NT2/D1 (cell line): ENCODE measurements around the gene EP400.

ENCODE experiments used
- DNase-seq: peaks from one replicate; pipeline ENCODE4 v3.0.0-alpha.2; 2011; ENCODE audit warnings: low read depth, low spot score
- H3K27me3 ChIP-seq: 2 replicates; pipeline ENCODE4 v1.6.0; 2011; ENCODE audit warnings: mild to moderate bottlenecking; ENCODE audit not compliant: insufficient read length, insufficient read depth
- H3K36me3 ChIP-seq: 2 replicates; pipeline ENCODE4 v1.6.1; 2011; ENCODE audit warnings: mild to moderate bottlenecking, low read length, mixed read lengths; ENCODE audit not compliant: insufficient read depth, insufficient read length
- H3K4me1 ChIP-seq: 2 replicates; pipeline ENCODE4 v1.5.1; 2011; ENCODE audit not compliant: insufficient read depth, insufficient read length
- H3K4me3 ChIP-seq: 2 replicates; pipeline ENCODE4 v1.5.1; 2011; ENCODE audit warnings: low read depth; ENCODE audit not compliant: insufficient read length
- H3K9ac ChIP-seq: 2 replicates; pipeline ENCODE4 v1.6.0; 2011; ENCODE audit warnings: low read depth; ENCODE audit not compliant: insufficient read length
- H3K9me3 ChIP-seq: 2 replicates; pipeline ENCODE4 v1.5.1; 2011; ENCODE audit warnings: mild to moderate bottlenecking, low read length; ENCODE audit not compliant: insufficient read depth
- SUZ12 ChIP-seq: IDR thresholded peaks from 2 replicates; pipeline ENCODE4 v1.6.1; 2011; ENCODE audit not compliant: insufficient read length, insufficient read depth; ENCODE audit errors: extremely low read depth
- YY1 ChIP-seq: IDR thresholded peaks from 2 replicates; pipeline ENCODE4 v1.6.1; 2011; ENCODE audit not compliant: insufficient read length, insufficient read depth
- ZNF274 ChIP-seq: IDR thresholded peaks from 2 replicates; pipeline ENCODE4 v1.6.1; 2011; ENCODE audit warnings: mild to moderate bottlenecking, low read depth, low read length

EP400 gene

GRCh38 chr12:132066345-132066685, 116.6 kb downstream of the EP400 start:
- no peaks in the 10 kb centered on the region for H3K9me3 ChIP-seq
- H3K9ac ChIP-seq, result no peak overlapping the region
- peaks cover 98% of the 10 kb centered on the region for H3K36me3 ChIP-seq
- H3K27me3 ChIP-seq, result no peaks in the 10 kb centered on the region
- TF ChIP-seq SUZ12 (no peak), ZNF274 (no peak), YY1 (no peak)
- H3K4me1 ChIP-seq, result peaks cover 3% of the 10 kb centered on the region
- DNase-seq, result no peak
- H3K4me3 ChIP-seq, result no peak overlapping the region

GRCh38 chr12:132066749-132067148, 117.0 kb downstream of the EP400 start:
- Histone ChIP-seq H3K9me3 (no peaks in the 10 kb centered on the region), H3K4me3 (no peak overlapping the region), H3K4me1 (no peaks in the 10 kb centered on the region), H3K36me3 (peaks cover 98% of the 10 kb centered on the region), H3K27me3 (no peaks in the 10 kb centered on the region), H3K9ac (no peak overlapping the region)
- TF ChIP-seq YY1, result no peak
- TF ChIP-seq SUZ12, result no peak
- TF ChIP-seq ZNF274, result no peak
- DNase-seq, result no peak

- no peaks in the 10 kb centered on the region for H3K27me3 ChIP-seq
- H3K4me3 ChIP-seq, result no peak overlapping the region
- no peaks in the 10 kb centered on the region for H3K9me3 ChIP-seq
- no peak for DNase-seq
- H3K4me1 ChIP-seq, result no peaks in the 10 kb centered on the region
- no peak overlapping the region for H3K9ac ChIP-seq
- peaks cover 98% of the 10 kb centered on the region for H3K36me3 ChIP-seq
- TF ChIP-seq ZNF274 (no peak), YY1 (no peak), SUZ12 (no peak)
Observed at GRCh38 chr12:132067182-132067581, 117.4 kb downstream of the EP400 start.

- Histone ChIP-seq H3K9me3 (no peaks in the 10 kb centered on the region), H3K9ac (no peak overlapping the region), H3K4me3 (no peak overlapping the region), H3K4me1 (no peaks in the 10 kb centered on the region), H3K36me3 (peaks cover 96% of the 10 kb centered on the region), H3K27me3 (no peaks in the 10 kb centered on the region)
- TF ChIP-seq YY1 (no peak), ZNF274 (no peak), SUZ12 (no peak)
- no peak for DNase-seq
Observed at GRCh38 chr12:132068250-132068649, 118.5 kb downstream of the EP400 start.

GRCh38 chr12:132069336-132069985, 119.7 kb downstream of the EP400 start:
- Histone ChIP-seq H3K9me3 (peaks cover 4% of the 10 kb centered on the region; the same call in 1 of the 2 replicates), H3K27me3 (no peaks in the 10 kb centered on the region), H3K4me3 (no peak overlapping the region), H3K9ac (no peak overlapping the region), H3K36me3 (peaks cover 90% of the 10 kb centered on the region), H3K4me1 (no peaks in the 10 kb centered on the region)
- no peak for DNase-seq
- no peak for TF ChIP-seq ZNF274
- no peak for TF ChIP-seq SUZ12
- TF ChIP-seq YY1, result no peak

GRCh38 chr12:132070298-132070697, 120.6 kb downstream of the EP400 start:
- peaks cover 89% of the 10 kb centered on the region for H3K36me3 ChIP-seq
- H3K9me3 ChIP-seq, result peaks cover 10% of the 10 kb centered on the region; the same call in 1 of the 2 replicates
- no peak overlapping the region for H3K9ac ChIP-seq
- peaks cover 4% of the 10 kb centered on the region for H3K4me1 ChIP-seq
- no peak for DNase-seq
- H3K4me3 ChIP-seq, result no peak overlapping the region
- TF ChIP-seq YY1, result no peak
- TF ChIP-seq ZNF274, result no peak
- TF ChIP-seq SUZ12, result no peak
- no peaks in the 10 kb centered on the region for H3K27me3 ChIP-seq

GRCh38 chr12:132071040-132071810, 121.5 kb downstream of the EP400 start:
- Histone ChIP-seq H3K9ac (no peak overlapping the region), H3K27me3 (no peaks in the 10 kb centered on the region), H3K9me3 (peaks cover 10% of the 10 kb centered on the region; the same call in 1 of the 2 replicates), H3K4me1 (peaks cover 4% of the 10 kb centered on the region), H3K36me3 (peaks cover 88% of the 10 kb centered on the region), H3K4me3 (no peak overlapping the region)
- no peak for DNase-seq
- TF ChIP-seq YY1 (no peak), SUZ12 (no peak), ZNF274 (no peak)
